Measurements from ENCODE around the gene SNAP29.

GRCh38 chr22:20890975-20891374 is 32.2 kb downstream of the SNAP29 start:
- TF ChIP-seq CTCF (IDR thresholded peaks at IDR 0.05) (no peak), POLR2A (IDR thresholded peaks at IDR 0.05) (no peak)

Data from body of pancreas (tissue), 4 donors.